ENCODE measurements around the gene TMEM31.

Gene TMEM31

DNA sequence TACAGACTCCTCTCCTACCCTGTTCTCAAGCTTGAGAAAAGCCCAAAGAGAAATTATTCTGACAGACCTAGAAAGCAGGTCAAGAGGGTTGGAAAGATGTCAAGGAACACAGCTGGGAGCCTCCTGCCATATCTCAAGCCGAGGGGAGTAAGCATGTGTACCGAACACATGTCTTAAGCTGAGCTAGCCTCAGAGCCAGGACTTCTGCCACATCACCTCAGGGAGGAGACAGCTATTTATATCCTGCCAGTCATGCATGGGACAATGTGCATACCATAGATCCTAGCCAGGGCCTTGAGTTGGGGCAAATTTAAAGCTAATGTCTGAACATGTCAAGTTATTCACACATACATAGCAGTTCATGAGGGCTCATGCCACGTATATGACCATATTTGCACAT is 11.8 kb downstream of the TMEM31 start:
- WGBS (ENCODE audit: insufficient coverage, insufficient read length) = no CpG with 5 or more reads among the region's 3 CpGs
- DNase-seq (ENCODE audit: low read depth, low spot score) = no peak
- H3K9me3 ChIP-seq (ENCODE audit: control insufficient read depth, insufficient read depth, low read length) = no peaks in the 10 kb centered on the region

GRCh38 chrX:103726477-103726876 is 15.8 kb downstream of the TMEM31 start:
- Histone ChIP-seq H3K4me3 (ENCODE audit: low read length) (no peak overlapping the region), H3K36me3 (ENCODE audit: control insufficient read depth, insufficient read depth, low read length) (no peaks in the 10 kb centered on the region), H3K27me3 (ENCODE audit: control insufficient read depth, insufficient read depth, low read length) (no peaks in the 10 kb centered on the region), H3K9me3 (ENCODE audit: control insufficient read depth, insufficient read depth, low read length) (no peaks in the 10 kb centered on the region), H3K4me1 (ENCODE audit: control insufficient read depth, insufficient read depth, low read length) (peaks cover 5% of the 10 kb centered on the region), H3K27ac (ENCODE audit: low read length) (no peak overlapping the region)
- WGBS (ENCODE audit: insufficient coverage, insufficient read length) = no CpG with 5 or more reads among the region's 5 CpGs
- DNase-seq (ENCODE audit: low read depth, low spot score) = no peak

More for the DNA sequence above, 11.8 kb downstream of the TMEM31 start:
- H3K36me3 ChIP-seq (ENCODE audit: control insufficient read depth, insufficient read depth, low read length) = no peaks in the 10 kb centered on the region
- no peak overlapping the region for H3K27ac ChIP-seq (ENCODE audit: low read length)
- H3K27me3 ChIP-seq (ENCODE audit: control insufficient read depth, insufficient read depth, low read length) = no peaks in the 10 kb centered on the region
- H3K4me1 ChIP-seq (ENCODE audit: control insufficient read depth, insufficient read depth, low read length) = 0 out of 2 replicates have a peak, but pooled peaks cover 2% of the 10 kb centered on the region
- no peak overlapping the region for H3K4me3 ChIP-seq (ENCODE audit: low read length)

- WGBS (ENCODE audit: insufficient coverage, insufficient read length) = no CpG with 5 or more reads among the region's 4 CpGs
- Histone ChIP-seq H3K27me3 (ENCODE audit: control insufficient read depth, insufficient read depth, low read length) (no peaks in the 10 kb centered on the region), H3K27ac (ENCODE audit: low read length) (no peak overlapping the region), H3K9me3 (ENCODE audit: control insufficient read depth, insufficient read depth, low read length) (no peaks in the 10 kb centered on the region), H3K4me3 (ENCODE audit: low read length) (no peak overlapping the region), H3K4me1 (ENCODE audit: control insufficient read depth, insufficient read depth, low read length) (peaks cover 5% of the 10 kb centered on the region), H3K36me3 (ENCODE audit: control insufficient read depth, insufficient read depth, low read length) (no peaks in the 10 kb centered on the region)
- DNase-seq (ENCODE audit: low read depth, low spot score) = no peak
Observed at GRCh38 chrX:103727115-103727514, 16.4 kb downstream of the TMEM31 start.

GRCh38 chrX:103729015-103729414 is 18.3 kb downstream of the TMEM31 start:
- no CpG with 5 or more reads among the region's 5 CpGs for WGBS (ENCODE audit: insufficient coverage, insufficient read length)
- Histone ChIP-seq H3K4me3 (ENCODE audit: low read length) (no peak overlapping the region), H3K36me3 (ENCODE audit: control insufficient read depth, insufficient read depth, low read length) (no peaks in the 10 kb centered on the region)

GRCh38 chrX:103730147-103730795 is 19.6 kb downstream of the TMEM31 start:
- WGBS (ENCODE audit: insufficient coverage, insufficient read length) = no CpG with 5 or more reads among the region's 3 CpGs
- Histone ChIP-seq H3K4me3 (ENCODE audit: low read length) (no peak overlapping the region), H3K27ac (ENCODE audit: low read length) (no peak overlapping the region), H3K4me1 (ENCODE audit: control insufficient read depth, insufficient read depth, low read length) (peaks cover 5% of the 10 kb centered on the region), H3K36me3 (ENCODE audit: control insufficient read depth, insufficient read depth, low read length) (no peaks in the 10 kb centered on the region), H3K9me3 (ENCODE audit: control insufficient read depth, insufficient read depth, low read length) (no peaks in the 10 kb centered on the region), H3K27me3 (ENCODE audit: control insufficient read depth, insufficient read depth, low read length) (no peaks in the 10 kb centered on the region)
- no peak for DNase-seq (ENCODE audit: low read depth, low spot score)

More at GRCh38 chrX:103729015-103729414, 18.3 kb downstream of the TMEM31 start:
- no peaks in the 10 kb centered on the region for H3K9me3 ChIP-seq (ENCODE audit: control insufficient read depth, insufficient read depth, low read length)
- H3K27ac ChIP-seq (ENCODE audit: low read length) = no peak overlapping the region
- DNase-seq (ENCODE audit: low read depth, low spot score) = no peak
- H3K4me1 ChIP-seq (ENCODE audit: control insufficient read depth, insufficient read depth, low read length) = peaks cover 5% of the 10 kb centered on the region
- no peaks in the 10 kb centered on the region for H3K27me3 ChIP-seq (ENCODE audit: control insufficient read depth, insufficient read depth, low read length)

- no CpG with 5 or more reads among the region's 8 CpGs for WGBS (ENCODE audit: insufficient coverage, insufficient read length)
- DNase-seq (ENCODE audit: low read depth, low spot score) = no peak
- H3K4me3 ChIP-seq (ENCODE audit: low read length) = no peak overlapping the region
- H3K36me3 ChIP-seq (ENCODE audit: control insufficient read depth, insufficient read depth, low read length) = no peaks in the 10 kb centered on the region
- no peaks in the 10 kb centered on the region for H3K27me3 ChIP-seq (ENCODE audit: control insufficient read depth, insufficient read depth, low read length)
- H3K9me3 ChIP-seq (ENCODE audit: control insufficient read depth, insufficient read depth, low read length) = no peaks in the 10 kb centered on the region
- H3K27ac ChIP-seq (ENCODE audit: low read length) = no peak overlapping the region
- H3K4me1 ChIP-seq (ENCODE audit: control insufficient read depth, insufficient read depth, low read length) = peaks cover 5% of the 10 kb centered on the region
Observed at GRCh38 chrX:103730796-103731493, 20.2 kb downstream of the TMEM31 start.

DNA sequence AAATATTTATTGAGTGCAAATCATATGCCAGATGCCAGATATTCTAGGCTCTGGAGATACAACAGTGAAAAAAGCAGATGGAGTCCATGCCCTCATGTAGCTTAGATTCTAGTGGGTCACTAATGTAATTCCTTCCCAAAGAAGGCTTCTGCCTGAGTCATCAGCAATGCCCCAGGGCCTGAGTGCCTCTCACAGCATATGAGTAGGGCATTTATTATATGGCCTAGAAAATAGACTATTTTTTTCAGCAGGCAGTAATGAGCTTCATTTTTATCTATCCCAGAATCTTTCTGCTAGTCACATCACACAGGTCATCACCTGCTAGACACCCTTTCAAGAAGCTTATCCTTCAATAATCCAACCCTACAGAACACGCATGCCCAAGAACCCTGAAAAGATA is 22.3 kb downstream of the TMEM31 start:
- Histone ChIP-seq H3K4me1 (ENCODE audit: control insufficient read depth, insufficient read depth, low read length) (peaks cover 3% of the 10 kb centered on the region), H3K9me3 (ENCODE audit: control insufficient read depth, insufficient read depth, low read length) (no peaks in the 10 kb centered on the region), H3K36me3 (ENCODE audit: control insufficient read depth, insufficient read depth, low read length) (no peaks in the 10 kb centered on the region), H3K4me3 (ENCODE audit: low read length) (no peak overlapping the region), H3K27ac (ENCODE audit: low read length) (no peak overlapping the region), H3K27me3 (ENCODE audit: control insufficient read depth, insufficient read depth, low read length) (no peaks in the 10 kb centered on the region)
- no CpG with 5 or more reads among the region's 1 CpG for WGBS (ENCODE audit: insufficient coverage, insufficient read length)
- no peak for DNase-seq (ENCODE audit: low read depth, low spot score)

DNA sequence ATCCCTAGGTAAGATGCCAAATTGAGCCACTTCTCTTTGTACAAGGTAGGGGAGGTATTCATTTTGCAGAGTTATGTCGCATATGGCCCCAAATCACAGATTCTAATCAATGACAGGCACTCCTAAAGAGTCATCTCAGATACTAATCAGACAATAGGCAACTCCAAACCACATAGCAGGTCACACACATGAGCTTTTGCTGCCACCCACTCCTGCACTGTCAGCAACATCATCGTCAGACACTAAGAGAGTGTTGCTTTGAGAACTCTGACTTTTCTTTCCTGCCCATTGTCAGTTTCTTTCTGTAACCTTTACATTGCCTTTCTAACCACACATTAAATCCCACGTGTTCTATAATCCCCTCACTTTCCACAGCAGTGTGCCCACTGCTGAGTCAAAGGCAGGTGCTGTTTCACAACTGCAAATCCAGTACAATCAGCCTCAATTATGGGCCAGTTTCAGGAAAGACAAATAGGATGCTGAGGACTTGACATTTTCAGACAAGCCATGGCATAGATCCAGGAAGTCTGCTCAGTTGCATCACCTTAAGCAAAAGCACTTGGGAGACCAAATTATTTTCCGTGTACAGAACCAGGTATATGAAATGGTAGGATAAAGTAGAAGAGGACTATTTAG is 23.5 kb downstream of the TMEM31 start:
- no peaks in the 10 kb centered on the region for H3K27me3 ChIP-seq (ENCODE audit: control insufficient read depth, insufficient read depth, low read length)
- DNase-seq (ENCODE audit: low read depth, low spot score) = no peak
- H3K27ac ChIP-seq (ENCODE audit: low read length) = no peak overlapping the region
- no peaks in the 10 kb centered on the region; the same call in 1 of the 2 replicates for H3K4me1 ChIP-seq (ENCODE audit: control insufficient read depth, insufficient read depth, low read length)
- H3K4me3 ChIP-seq (ENCODE audit: low read length) = no peak overlapping the region
- H3K36me3 ChIP-seq (ENCODE audit: control insufficient read depth, insufficient read depth, low read length) = no peaks in the 10 kb centered on the region
- H3K9me3 ChIP-seq (ENCODE audit: control insufficient read depth, insufficient read depth, low read length) = no peaks in the 10 kb centered on the region
- no CpG with 5 or more reads among the region's 4 CpGs for WGBS (ENCODE audit: insufficient coverage, insufficient read length)

GRCh38 chrX:103737696-103738095 is 27.0 kb downstream of the TMEM31 start:
- Histone ChIP-seq H3K4me1 (ENCODE audit: control insufficient read depth, insufficient read depth, low read length) (peaks cover 2% of the 10 kb centered on the region; the same call in 1 of the 2 replicates), H3K4me3 (ENCODE audit: low read length) (no peak overlapping the region), H3K9me3 (ENCODE audit: control insufficient read depth, insufficient read depth, low read length) (no peaks in the 10 kb centered on the region), H3K36me3 (ENCODE audit: control insufficient read depth, insufficient read depth, low read length) (no peaks in the 10 kb centered on the region), H3K27ac (ENCODE audit: low read length) (no peak overlapping the region), H3K27me3 (ENCODE audit: control insufficient read depth, insufficient read depth, low read length) (no peaks in the 10 kb centered on the region)
- no peak for DNase-seq (ENCODE audit: low read depth, low spot score)

GRCh38 chrX:103739421-103739820 is 28.7 kb downstream of the TMEM31 start:
- Histone ChIP-seq H3K36me3 (ENCODE audit: control insufficient read depth, insufficient read depth, low read length) (no peaks in the 10 kb centered on the region), H3K27ac (ENCODE audit: low read length) (no peak overlapping the region), H3K4me3 (ENCODE audit: low read length) (no peak overlapping the region), H3K4me1 (ENCODE audit: control insufficient read depth, insufficient read depth, low read length) (peaks cover 2% of the 10 kb centered on the region; the same call in 1 of the 2 replicates), H3K27me3 (ENCODE audit: control insufficient read depth, insufficient read depth, low read length) (no peaks in the 10 kb centered on the region), H3K9me3 (ENCODE audit: control insufficient read depth, insufficient read depth, low read length) (no peaks in the 10 kb centered on the region)
- DNase-seq (ENCODE audit: low read depth, low spot score) = no peak
- WGBS (ENCODE audit: insufficient coverage, insufficient read length) = no CpG with 5 or more reads among the region's 1 CpG
